ENCODE data around the gene PPM1F.

The PPM1F gene, protein sequence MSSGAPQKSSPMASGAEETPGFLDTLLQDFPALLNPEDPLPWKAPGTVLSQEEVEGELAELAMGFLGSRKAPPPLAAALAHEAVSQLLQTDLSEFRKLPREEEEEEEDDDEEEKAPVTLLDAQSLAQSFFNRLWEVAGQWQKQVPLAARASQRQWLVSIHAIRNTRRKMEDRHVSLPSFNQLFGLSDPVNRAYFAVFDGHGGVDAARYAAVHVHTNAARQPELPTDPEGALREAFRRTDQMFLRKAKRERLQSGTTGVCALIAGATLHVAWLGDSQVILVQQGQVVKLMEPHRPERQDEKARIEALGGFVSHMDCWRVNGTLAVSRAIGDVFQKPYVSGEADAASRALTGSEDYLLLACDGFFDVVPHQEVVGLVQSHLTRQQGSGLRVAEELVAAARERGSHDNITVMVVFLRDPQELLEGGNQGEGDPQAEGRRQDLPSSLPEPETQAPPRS

DNA sequence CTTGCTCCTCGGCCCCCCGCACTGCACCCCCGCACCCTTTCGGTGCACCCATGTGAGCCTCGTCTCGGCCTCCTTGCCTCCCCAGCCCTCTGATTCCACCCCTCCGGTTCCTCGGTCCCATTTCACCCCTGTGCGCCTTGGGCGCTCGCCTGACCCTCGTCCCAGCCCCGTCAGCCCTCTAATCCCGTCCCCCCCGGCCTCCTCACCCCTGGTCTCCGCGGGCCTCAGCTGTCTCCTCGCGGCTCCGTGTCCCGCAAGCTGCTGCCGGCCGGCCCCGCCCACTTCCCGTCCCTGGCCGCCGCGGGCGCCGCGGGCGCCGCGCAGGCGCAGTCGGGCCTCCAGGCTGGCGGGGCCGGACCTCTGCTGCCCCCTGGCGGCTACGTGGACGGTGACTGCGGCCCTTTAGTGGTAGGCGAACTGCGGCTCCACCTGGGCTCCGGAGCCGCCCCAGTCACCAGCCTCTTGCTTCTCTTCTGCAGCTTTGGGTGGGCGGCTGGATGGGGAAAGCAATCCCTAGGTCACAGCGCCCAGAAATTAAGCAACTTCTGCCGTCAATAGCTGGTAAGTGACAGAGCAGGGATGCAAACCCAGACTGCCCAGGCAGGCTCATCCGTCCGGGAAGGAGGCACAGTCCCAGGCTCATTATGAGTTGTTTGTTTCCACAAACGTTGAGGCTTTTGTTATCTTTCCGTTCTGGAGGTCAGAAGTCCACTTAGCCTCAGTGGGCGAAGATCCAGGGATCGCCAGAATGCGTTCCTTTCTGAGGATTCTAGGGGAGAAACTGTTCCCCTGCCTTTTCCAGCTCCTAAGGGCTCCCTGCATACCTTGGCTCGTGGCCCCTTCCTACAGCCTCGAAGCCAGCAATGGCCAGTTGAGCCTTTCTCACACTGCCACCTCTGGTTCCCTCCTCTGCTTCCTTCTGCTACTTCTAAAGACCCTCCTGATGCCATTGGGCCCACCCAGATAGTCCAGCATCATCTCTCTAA lies at the start of gene PPM1F:
Gene PPM1F (minus strand): TSS at position 263 of the 986 bp plus-strand sequence. CDS start 6,800 bp downstream, outside the sequence.
- peak in 1 of 2 experiments; percentile 81 for DNase-seq

- no peak for DNase-seq
Observed at GRCh38 chr22:22001664-22002525, 49.2 kb upstream of the PPM1F start.

GRCh38 chr22:21998595-21999247 lies 46.1 kb upstream of the PPM1F start:
- no peak for DNase-seq

DNA sequence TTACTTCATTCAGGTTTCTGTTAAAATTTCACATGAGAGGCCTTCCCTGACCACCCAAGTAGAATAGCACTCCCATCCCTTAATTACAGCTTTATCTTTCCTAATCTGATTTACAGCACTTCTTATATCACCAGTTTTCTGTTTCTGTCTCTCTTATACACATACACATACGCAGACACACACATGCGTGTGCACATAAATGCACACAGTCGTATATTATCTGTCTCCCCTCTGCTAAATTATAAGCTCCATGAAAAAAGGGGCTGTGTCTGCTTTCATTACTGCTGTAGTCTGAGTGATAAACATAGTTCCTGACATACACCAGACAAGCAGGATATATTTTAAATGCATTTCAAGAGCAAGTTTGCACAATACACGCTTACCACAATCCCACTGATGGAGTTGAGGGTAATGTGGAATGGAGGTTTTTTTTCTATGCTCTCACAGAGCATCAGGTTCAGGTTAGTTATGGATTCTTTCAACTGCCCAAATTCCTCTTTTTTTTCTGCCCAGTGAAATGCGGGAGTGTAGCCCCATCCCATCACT lies 43.6 kb upstream of the PPM1F start:
- no peak for DNase-seq

- no peak for DNase-seq
Observed at GRCh38 chr22:21995660-21996059, 43.0 kb upstream of the PPM1F start.

- DNase-seq, result no peak
Observed at GRCh38 chr22:21994881-21995444, 42.3 kb upstream of the PPM1F start.

DNA sequence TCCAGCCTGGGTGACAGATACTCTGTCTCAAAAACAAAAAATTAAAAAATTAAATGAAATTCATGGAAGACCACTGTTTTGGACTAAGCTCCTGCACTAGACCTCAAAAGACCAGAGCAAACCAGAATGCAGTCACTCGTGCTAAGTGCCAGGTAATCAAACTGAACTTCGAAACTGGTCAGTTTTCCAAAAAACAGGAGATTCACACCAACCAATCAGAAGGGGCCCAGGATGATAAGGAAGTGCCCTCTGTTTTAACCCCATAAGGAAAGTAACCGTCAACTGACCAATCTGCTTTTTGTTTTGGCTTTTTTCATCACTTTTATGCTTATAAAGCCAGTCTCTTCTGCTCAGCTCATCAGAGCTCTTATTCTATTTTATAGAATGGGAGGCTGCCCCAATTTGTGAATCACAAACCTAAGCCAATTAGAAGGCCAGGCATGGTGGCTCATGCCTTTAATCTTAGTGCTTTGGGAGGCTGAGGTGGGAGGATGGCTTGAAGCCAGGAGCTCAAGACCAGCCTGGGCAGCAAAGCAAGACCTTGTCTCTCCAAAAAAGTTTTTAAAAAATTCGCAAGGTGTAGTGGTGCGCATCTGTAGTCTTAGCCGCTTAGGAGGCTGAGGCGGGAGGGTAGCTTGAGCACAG lies 40.1 kb upstream of the PPM1F start:
- no peak for DNase-seq

GRCh38 chr22:21991774-21992173 lies 39.1 kb upstream of the PPM1F start:
- no peak for DNase-seq

- no peak for DNase-seq
Observed at GRCh38 chr22:21991304-21991596, 38.6 kb upstream of the PPM1F start.

GRCh38 chr22:21990445-21991303 lies 38.0 kb upstream of the PPM1F start:
- no peak for DNase-seq

DNA sequence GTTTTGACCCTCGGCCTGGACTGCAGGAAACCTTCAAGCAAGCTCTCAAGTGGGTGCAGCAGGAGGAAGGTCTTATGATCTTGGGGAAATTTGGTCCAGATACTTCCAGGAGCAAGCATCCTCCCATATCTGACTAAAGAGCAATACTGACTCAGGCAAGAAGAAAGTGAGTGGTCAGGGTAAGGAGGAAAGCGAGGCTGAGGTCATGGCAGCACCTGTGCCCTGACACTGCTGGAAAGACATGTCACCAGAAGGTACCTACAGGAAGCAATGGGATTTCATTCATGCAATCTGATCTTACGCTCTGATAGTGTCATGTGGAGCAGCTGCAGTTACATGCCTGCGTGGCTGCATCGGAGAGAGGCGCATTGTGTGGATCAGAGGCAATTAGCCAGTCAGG lies 36.4 kb upstream of the PPM1F start:
- no peak for DNase-seq

GRCh38 chr22:21985214-21985613 lies 32.6 kb upstream of the PPM1F start:
- no peak for DNase-seq

DNA sequence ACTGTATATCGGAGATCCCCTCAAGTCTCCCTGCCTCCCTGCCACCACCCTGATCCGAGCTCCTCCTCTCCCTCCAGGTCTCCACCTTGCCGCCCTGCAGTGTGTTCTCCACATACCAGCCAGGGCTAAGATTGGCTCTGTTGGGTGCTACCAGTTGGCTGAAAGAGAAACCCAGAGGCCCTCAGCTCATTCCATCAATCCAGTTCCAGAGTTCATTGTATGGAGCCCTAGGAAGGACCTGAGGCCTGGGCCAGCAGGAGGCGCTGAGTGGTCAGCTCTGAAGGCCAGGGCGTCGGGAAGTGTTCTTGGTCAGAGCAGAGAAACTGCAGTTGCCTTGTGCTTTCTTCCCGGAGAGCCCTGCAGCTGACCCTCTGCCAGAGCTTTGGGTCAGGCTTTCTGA lies 32.1 kb upstream of the PPM1F start:
- peak in 1 of 2 experiments; percentile 37 for DNase-seq

DNA sequence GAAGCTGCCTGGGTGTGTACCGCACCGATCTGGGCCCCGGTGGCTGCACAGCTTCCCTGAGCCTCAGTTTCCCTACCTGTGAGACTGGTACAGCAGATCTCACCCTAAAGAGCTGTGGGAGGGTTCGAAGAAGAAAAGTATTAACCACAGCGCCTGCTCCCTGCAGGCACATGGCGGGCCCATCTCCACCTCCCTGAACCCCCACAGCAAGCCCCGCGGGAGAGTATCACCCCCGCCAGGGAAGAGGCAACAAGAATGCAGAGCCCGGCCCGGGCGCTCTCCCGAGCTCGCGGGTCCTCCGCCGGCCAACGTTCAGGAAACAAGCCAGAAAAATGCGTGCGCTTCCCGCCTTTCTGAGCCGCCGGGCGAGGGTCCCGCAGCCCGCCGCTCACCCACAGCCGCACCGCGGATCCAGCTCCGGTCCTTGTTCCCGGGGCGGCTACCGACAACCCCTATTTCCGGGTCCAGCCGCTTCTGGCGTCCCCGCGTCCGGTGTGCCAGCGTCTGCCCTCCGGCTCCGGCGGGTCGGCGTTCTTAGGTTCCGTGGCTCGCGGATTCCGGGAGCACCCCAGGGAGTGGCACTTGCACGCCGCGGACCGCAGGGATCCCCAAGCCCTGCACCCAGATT lies 29.8 kb upstream of the PPM1F start, which contains the start of gene TOP3B:
Gene TOP3B (minus strand): TSS at position 450 of the 628 bp plus-strand sequence. CDS start 7,078 bp downstream, outside the sequence.
- DNase-seq, result peak in 1 of 2 experiments; percentile 80

GRCh38 chr22:21981874-21982273 lies 29.2 kb upstream of the PPM1F start:
- DNase-seq, result no peak

DNA sequence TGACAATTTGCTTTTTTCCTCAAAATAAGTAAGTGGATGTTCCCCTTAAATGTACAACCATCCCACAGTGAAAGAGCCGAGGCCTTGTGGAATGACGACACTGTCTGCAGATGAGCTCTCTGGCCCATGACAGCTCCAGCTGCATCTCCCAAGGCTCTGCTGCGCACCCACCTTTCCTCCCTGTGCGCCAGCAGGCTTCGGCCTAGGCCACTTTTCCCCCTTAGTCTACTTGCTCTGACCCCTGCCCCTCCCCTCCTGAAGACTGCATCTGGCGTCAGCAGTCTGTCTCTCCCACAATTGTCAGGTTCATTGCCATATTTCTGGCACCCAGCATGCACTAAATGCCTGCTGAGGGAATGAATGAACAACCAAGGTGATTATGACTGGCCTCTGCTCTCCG lies 27.9 kb upstream of the PPM1F start:
- DNase-seq, result no peak

DNA sequence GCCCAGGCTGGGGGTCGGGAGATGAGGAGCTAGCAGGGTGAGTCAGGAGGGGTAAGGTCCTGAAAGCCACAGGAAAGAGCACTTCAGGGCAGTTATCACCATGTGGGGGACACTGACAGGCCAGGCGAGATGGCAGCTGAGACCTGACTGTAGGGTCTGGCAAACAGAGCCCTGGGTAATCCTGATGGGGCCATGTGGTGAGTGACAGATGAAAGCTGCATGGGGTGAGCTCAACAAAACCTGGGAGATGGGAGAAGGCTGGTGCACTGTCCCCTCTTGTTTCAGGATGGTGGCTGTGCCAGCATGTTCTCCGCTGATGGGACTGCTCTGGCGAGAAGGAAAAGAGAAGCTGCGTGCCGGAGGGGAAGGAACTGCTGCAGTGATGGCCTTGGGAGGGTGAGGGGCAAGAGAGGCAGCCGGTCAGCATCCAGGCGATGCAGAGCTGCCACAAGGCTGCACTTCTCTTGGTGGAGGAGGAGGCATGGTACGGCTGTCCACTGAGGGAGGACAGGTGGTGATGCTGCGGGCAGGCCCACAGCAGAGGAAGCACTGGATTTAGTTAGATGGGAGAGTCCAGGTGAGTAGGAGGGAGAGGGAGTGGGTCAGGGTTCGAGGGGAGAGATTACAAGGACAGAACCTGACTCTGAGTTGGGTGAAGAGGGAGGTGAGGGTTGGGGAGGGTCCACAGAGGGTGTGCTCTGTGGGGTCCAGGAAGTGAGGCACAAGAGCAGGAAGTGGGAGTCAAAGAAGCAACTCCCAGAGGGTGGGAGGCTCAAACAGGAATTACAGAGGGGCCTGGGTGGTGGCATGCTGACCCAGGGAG lies 26.1 kb upstream of the PPM1F start:
- DNase-seq, result no peak

GRCh38 chr22:21977814-21978213 lies 25.2 kb upstream of the PPM1F start:
- no peak for DNase-seq

All from NCI-H526 (cell line).